ENCODE results near the gene CSNK2B. TPM values are rescaled to one million over a fixed set of nuclear protein-coding genes. Genes with fewer than 3 reads are reported as not detected.

Gene CSNK2B
- total RNA-seq, 3 donors from 2014 or later (not counting 1 experiment from before 2014, with no cell fraction given), result 140 to 157 (median 141) TPM

- intact Hi-C loops (cut with micrococcal nuclease), result no loop called here
- no peak overlapping the region for H3K27ac Mint-ChIP-seq
These were observed 25.8 kb downstream of the CSNK2B start for GRCh38 chr6:31691564-31692108.

DNA sequence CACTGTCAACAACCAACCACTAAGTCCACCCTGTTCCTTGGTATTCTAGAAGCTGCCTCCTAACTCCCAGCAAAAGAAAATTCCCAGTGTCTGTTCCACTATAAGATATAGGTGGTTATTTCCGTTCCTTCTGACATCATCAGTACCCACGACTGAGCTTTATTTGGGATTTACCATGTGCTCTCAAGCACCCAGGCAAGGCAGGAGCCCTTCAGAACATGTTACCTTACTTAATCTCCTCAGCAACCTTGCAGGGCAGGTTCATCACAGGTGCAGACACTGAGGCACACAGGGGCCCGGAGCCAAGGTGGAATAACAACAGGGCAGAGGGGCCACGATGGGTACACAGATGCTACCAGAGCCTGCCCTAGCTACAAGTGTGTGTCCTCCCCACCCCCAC, 26.5 kb downstream of the CSNK2B start:
- Mint-ChIP-seq H3K27ac (no peak overlapping the region), H3K4me3 (no peak overlapping the region), H3K36me3 (no peaks in the 10 kb centered on the region), H3K9me3 (no peaks in the 10 kb centered on the region), H3K4me1 (peaks cover 0 to 13% of the 10 kb centered on the region in 2 donors), H3K27me3 (ENCODE audit: low read depth in 2 of 2) (no peaks in the 10 kb centered on the region)
- H3K4me3 ChIP-seq (ENCODE audit: low read length), result no peak overlapping the region
- no peaks in the 10 kb centered on the region for H3K9me3 ChIP-seq (ENCODE audit: control insufficient read depth, insufficient read depth, low read length)
- WGBS (ENCODE audit: insufficient coverage), result 98% methylated on average over 4 of the region's 4 CpGs
- peaks cover 80% of the 10 kb centered on the region for H3K36me3 ChIP-seq (ENCODE audit: control insufficient read depth, insufficient read depth, low read length)
- DNase-seq (no peak), ATAC-seq (no peak)
- H3K4me1 ChIP-seq (ENCODE audit: control insufficient read depth, insufficient read depth, low read length), result no peaks in the 10 kb centered on the region
- H3K27ac ChIP-seq (ENCODE audit: low read length), result no peak overlapping the region
- H3K27me3 ChIP-seq (ENCODE audit: control insufficient read depth, insufficient read depth, low read length), result no peaks in the 10 kb centered on the region
- no peak for TF ChIP-seq CTCF (IDR thresholded peaks at IDR 0.05)
- intact Hi-C loops (cut with micrococcal nuclease), result no loop called here

More at GRCh38 chr6:31691564-31692108, 25.8 kb downstream of the CSNK2B start:
- H3K4me3 ChIP-seq (ENCODE audit: low read length), result no peak overlapping the region
- no peaks in the 10 kb centered on the region for H3K4me1 ChIP-seq (ENCODE audit: control insufficient read depth, insufficient read depth, low read length)
- no peaks in the 10 kb centered on the region for H3K27me3 ChIP-seq (ENCODE audit: control insufficient read depth, insufficient read depth, low read length)
- DNase-seq (no peak), ATAC-seq (no peak)
- 97% methylated on average over 11 of the region's 12 CpGs for WGBS (ENCODE audit: insufficient coverage)
- no peaks in the 10 kb centered on the region for H3K9me3 Mint-ChIP-seq
- peaks cover 81% of the 10 kb centered on the region for H3K36me3 ChIP-seq (ENCODE audit: control insufficient read depth, insufficient read depth, low read length)
- H3K4me1 Mint-ChIP-seq, result peaks cover 0 to 7% of the 10 kb centered on the region in 2 donors
- no peaks in the 10 kb centered on the region for H3K9me3 ChIP-seq (ENCODE audit: control insufficient read depth, insufficient read depth, low read length)
- no peak overlapping the region for H3K27ac ChIP-seq (ENCODE audit: low read length)
- H3K36me3 Mint-ChIP-seq, result no peaks in the 10 kb centered on the region
- H3K4me3 Mint-ChIP-seq, result no peak overlapping the region
- no peak for TF ChIP-seq CTCF (IDR thresholded peaks at IDR 0.05)
- H3K27me3 Mint-ChIP-seq (ENCODE audit: low read depth in 2 of 2), result no peaks in the 10 kb centered on the region

DNA sequence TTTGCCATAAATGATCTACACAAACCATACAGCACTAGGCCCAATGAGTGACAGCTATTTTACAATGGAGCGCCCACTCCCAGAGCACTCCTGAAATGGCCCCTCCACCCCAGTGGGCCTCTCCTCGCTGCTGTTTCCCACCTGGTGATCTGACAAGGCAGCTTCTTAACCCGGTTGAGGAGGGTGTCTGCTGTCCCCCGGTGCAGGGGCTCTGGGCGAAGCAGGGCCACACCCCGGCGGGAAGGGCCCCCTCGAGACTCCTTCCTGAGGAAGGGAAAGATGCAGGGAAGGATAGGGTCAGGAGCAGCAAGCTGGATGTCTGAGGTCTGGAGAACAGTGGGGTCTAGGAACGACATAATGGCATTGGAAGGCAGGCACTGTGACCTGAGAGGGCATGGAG, 27.0 kb downstream of the CSNK2B start:
- no peak overlapping the region for H3K4me3 Mint-ChIP-seq
- H3K4me1 Mint-ChIP-seq, result peaks cover 0 to 16% of the 10 kb centered on the region in 2 donors
- no peak overlapping the region for H3K27ac Mint-ChIP-seq
- peaks cover 79% of the 10 kb centered on the region for H3K36me3 ChIP-seq (ENCODE audit: control insufficient read depth, insufficient read depth, low read length)
- DNase-seq (no peak), ATAC-seq (no peak)
- no peaks in the 10 kb centered on the region for H3K36me3 Mint-ChIP-seq
- no peak overlapping the region for H3K4me3 ChIP-seq (ENCODE audit: low read length)
- intact Hi-C loops (cut with micrococcal nuclease), result no loop called here
- no peak for TF ChIP-seq CTCF (IDR thresholded peaks at IDR 0.05)
- H3K9me3 ChIP-seq (ENCODE audit: control insufficient read depth, insufficient read depth, low read length), result no peaks in the 10 kb centered on the region
- 95% methylated on average over 9 of the region's 9 CpGs for WGBS (ENCODE audit: insufficient coverage)
- no peak overlapping the region for H3K27ac ChIP-seq (ENCODE audit: low read length)
- H3K27me3 Mint-ChIP-seq (ENCODE audit: low read depth in 2 of 2), result no peaks in the 10 kb centered on the region
- no peaks in the 10 kb centered on the region for H3K27me3 ChIP-seq (ENCODE audit: control insufficient read depth, insufficient read depth, low read length)
- no peaks in the 10 kb centered on the region for H3K4me1 ChIP-seq (ENCODE audit: control insufficient read depth, insufficient read depth, low read length)
- H3K9me3 Mint-ChIP-seq, result no peaks in the 10 kb centered on the region

- H3K9me3 Mint-ChIP-seq, result no peaks in the 10 kb centered on the region
- no peak overlapping the region for H3K4me3 Mint-ChIP-seq
- H3K36me3 Mint-ChIP-seq, result no peaks in the 10 kb centered on the region
- Histone ChIP-seq H3K27ac (ENCODE audit: low read length) (no peak overlapping the region), H3K4me1 (ENCODE audit: control insufficient read depth, insufficient read depth, low read length) (no peaks in the 10 kb centered on the region), H3K36me3 (ENCODE audit: control insufficient read depth, insufficient read depth, low read length) (peaks cover 73% of the 10 kb centered on the region), H3K27me3 (ENCODE audit: control insufficient read depth, insufficient read depth, low read length) (no peaks in the 10 kb centered on the region), H3K9me3 (ENCODE audit: control insufficient read depth, insufficient read depth, low read length) (no peaks in the 10 kb centered on the region), H3K4me3 (ENCODE audit: low read length) (no peak overlapping the region)
- 87% methylated on average over 6 of the region's 6 CpGs for WGBS (ENCODE audit: insufficient coverage)
- H3K4me1 Mint-ChIP-seq, result peaks cover 0 to 15% of the 10 kb centered on the region in 2 donors
- no peak overlapping the region for H3K27ac Mint-ChIP-seq
- no peaks in the 10 kb centered on the region for H3K27me3 Mint-ChIP-seq (ENCODE audit: low read depth in 2 of 2)
- no peak for TF ChIP-seq CTCF (IDR thresholded peaks at IDR 0.05)
- intact Hi-C loops (cut with micrococcal nuclease), result no loop called here
- ATAC-seq (no peak), DNase-seq (no peak)
These were observed 27.7 kb downstream of the CSNK2B start for GRCh38 chr6:31693535-31693934.

Data from natural killer cell (primary cell).